HEK293 (cell line): ENCODE measurements around the gene EPHA4.

Experiments
- CTCF ChIA-PET: fragments of 350-600 bp; formaldehyde crosslinking; extraction: SDS; loops from one replicate; lab custom pipeline; 2021; ENCODE audit warnings: antibody characterized with exemption; lab: Yijun Ruan, JAX
- POLR2A ChIA-PET: fragments of 300-600 bp; formaldehyde crosslinking; extraction: SDS; loops from one replicate; lab custom pipeline; 2020; ENCODE audit warnings: antibody characterized with exemption, inconsistent platforms; lab: Yijun Ruan, JAX
- H3K27ac ChIP-seq: fragments of 200-500 bp; sonication (Bioruptor generic); 2 replicates; pipeline ENCODE4 v1.5.1; 2014; ENCODE audit warnings: low read depth, low read length, control low read depth, inconsistent platforms; ENCODE audit errors: extremely low read depth
- H3K36me3 ChIP-seq, 2 experiments: fragments of 200-500 bp in 1 of 2; sonication (Bioruptor generic) in 1 of 2; 1 replicate in 1 of 2; 2 replicates in 1 of 2; pipeline ENCODE4 v1.5.1; 2014 to 2017; ENCODE audit warnings: inconsistent platforms in 2 of 2, low read length in 2 of 2; ENCODE audit not compliant: control insufficient read depth in 2 of 2, insufficient read depth in 1 of 2
- H3K4me1 ChIP-seq: fragments of 200-500 bp; sonication (Bioruptor generic); 2 replicates; pipeline ENCODE4 v1.5.1; 2014; ENCODE audit warnings: mild to moderate bottlenecking, low read length, inconsistent platforms; ENCODE audit not compliant: control insufficient read depth, insufficient read depth
- H3K4me3 ChIP-seq: 2 replicates; pipeline ENCODE4 v1.5.1; 2011; ENCODE audit warnings: low read depth, mild to moderate bottlenecking, control low read depth, low read length, moderate library complexity
- H3K9me3 ChIP-seq: fragments of 200-500 bp; sonication (Bioruptor generic); 2 replicates; pipeline ENCODE4 v1.5.1; 2014; ENCODE audit warnings: low read depth, low read length, inconsistent platforms; ENCODE audit not compliant: control insufficient read depth, insufficient read depth
- HOXA7 ChIP-seq: sonication (generic); formaldehyde crosslinking; IDR thresholded peaks from 2 replicates; pipeline ENCODE4 v1.8.1; 2022; ENCODE audit warnings: missing genetic modification reagents, borderline replicate concordance
- SETDB1 ChIP-seq: IDR thresholded peaks from one replicate; pipeline ENCODE4 v1.6.1; 2017; ENCODE audit warnings: mild to moderate bottlenecking, low read length, moderate library complexity, mixed read lengths; ENCODE audit not compliant: insufficient read length
- WT1 ChIP-seq: fragments of 450-650 bp; formaldehyde crosslinking; IDR thresholded peaks from 2 replicates; pipeline ENCODE4 v1.5.1; 2016; ENCODE audit warnings: missing biosample characterization, missing genetic modification characterization
- ZBTB49 ChIP-seq: fragments of 450-650 bp; formaldehyde crosslinking; IDR thresholded peaks from 2 replicates; pipeline ENCODE4 v1.5.1; 2016; ENCODE audit warnings: missing biosample characterization, missing genetic modification characterization, low read depth
- ZFP41 ChIP-seq: fragments of 450-650 bp; formaldehyde crosslinking; IDR thresholded peaks from 2 replicates; pipeline ENCODE4 v1.5.1; 2016; ENCODE audit warnings: missing biosample characterization, missing genetic modification characterization, borderline replicate concordance
- ZNF16 ChIP-seq: fragments of 450-650 bp; formaldehyde crosslinking; IDR thresholded peaks from 2 replicates; pipeline ENCODE4 v1.5.1; 2016; ENCODE audit warnings: low read depth, missing biosample characterization, missing genetic modification characterization
- ZNF544 ChIP-seq: fragments of 450-650 bp; formaldehyde crosslinking; IDR thresholded peaks from 2 replicates; pipeline ENCODE4 v1.5.0; 2017; ENCODE audit warnings: missing biosample characterization, missing genetic modification characterization
- ZNF548 ChIP-seq: fragments of 450-650 bp; formaldehyde crosslinking; IDR thresholded peaks from 2 replicates; pipeline ENCODE4 v1.5.1; 2016; ENCODE audit warnings: missing biosample characterization, missing genetic modification characterization
- ZNF677 ChIP-seq: fragments of 450-650 bp; IDR thresholded peaks from 2 replicates; pipeline ENCODE4 v1.5.0; 2018; ENCODE audit warnings: missing biosample characterization, mild to moderate bottlenecking, missing genetic modification characterization, moderate library complexity
- ZNF830 ChIP-seq: fragments of 450-650 bp; IDR thresholded peaks from 2 replicates; pipeline ENCODE4 v1.5.0; 2018; ENCODE audit warnings: missing biosample characterization, missing genetic modification characterization, low read depth, mild to moderate bottlenecking, moderate library complexity
- ZSCAN16 ChIP-seq: fragments of 450-650 bp; formaldehyde crosslinking; IDR thresholded peaks from 2 replicates; pipeline ENCODE4 v1.5.1; 2016; ENCODE audit warnings: missing biosample characterization, missing genetic modification characterization
- ZXDB ChIP-seq: fragments of 450-650 bp; formaldehyde crosslinking; IDR thresholded peaks from 2 replicates; pipeline ENCODE4 v1.5.1; 2016; ENCODE audit warnings: missing biosample characterization, missing genetic modification characterization
- TF ChIP-seq, protein P1 (sequence below): fragments of 450-650 bp; formaldehyde crosslinking; IDR thresholded peaks from 2 replicates; pipeline ENCODE4 v1.5.1; 2016; ENCODE audit warnings: missing biosample characterization, missing genetic modification characterization
- TF ChIP-seq, protein P2 (sequence below): fragments of 450-650 bp; formaldehyde crosslinking; IDR thresholded peaks from 2 replicates; pipeline ENCODE4 v1.5.1; 2016; ENCODE audit warnings: missing biosample characterization, missing genetic modification characterization
- TF ChIP-seq, protein P3 (sequence below): fragments of 450-650 bp; IDR thresholded peaks from 2 replicates; pipeline ENCODE4 v1.5.1; 2018; ENCODE audit warnings: missing biosample characterization, mild to moderate bottlenecking, missing genetic modification characterization

EPHA4 gene

DNA sequence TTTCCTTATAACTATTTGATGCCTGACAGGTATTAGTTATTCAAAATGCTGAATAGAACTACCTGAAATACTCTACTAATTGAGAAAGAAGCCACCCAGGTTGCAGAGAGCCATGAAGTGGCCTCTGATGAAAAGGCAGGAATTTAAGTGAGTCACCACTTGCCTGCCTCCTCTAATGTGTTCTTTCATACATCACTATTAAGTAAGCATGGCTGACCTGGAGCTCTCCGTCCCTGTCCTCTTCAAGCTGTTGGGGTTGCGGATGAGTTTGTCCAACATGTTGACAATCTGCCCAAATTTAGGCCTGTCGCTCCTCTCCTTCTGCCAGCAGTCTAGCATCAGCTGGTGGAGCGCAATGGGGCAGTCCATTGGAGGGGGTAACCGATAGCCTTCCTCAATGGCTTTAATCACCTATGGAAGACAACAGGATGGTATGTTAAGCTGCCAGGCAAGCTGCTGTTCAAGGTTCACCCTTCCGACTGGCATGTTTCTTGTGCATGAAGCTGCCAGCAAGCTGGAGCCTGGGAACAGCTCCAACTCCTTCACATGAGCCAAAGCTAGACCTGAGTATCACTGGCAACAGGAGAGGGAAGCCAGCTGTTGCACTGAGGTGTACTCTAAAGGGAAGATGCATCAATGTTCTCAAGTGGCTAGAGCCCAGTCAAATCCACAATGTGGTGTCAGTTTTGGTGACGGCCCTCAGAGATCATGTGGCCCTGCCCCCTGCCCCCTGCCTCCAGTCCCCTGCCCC, 142.2 kb downstream of the EPHA4 start (continued):
- TF ChIP-seq, protein P1, sequence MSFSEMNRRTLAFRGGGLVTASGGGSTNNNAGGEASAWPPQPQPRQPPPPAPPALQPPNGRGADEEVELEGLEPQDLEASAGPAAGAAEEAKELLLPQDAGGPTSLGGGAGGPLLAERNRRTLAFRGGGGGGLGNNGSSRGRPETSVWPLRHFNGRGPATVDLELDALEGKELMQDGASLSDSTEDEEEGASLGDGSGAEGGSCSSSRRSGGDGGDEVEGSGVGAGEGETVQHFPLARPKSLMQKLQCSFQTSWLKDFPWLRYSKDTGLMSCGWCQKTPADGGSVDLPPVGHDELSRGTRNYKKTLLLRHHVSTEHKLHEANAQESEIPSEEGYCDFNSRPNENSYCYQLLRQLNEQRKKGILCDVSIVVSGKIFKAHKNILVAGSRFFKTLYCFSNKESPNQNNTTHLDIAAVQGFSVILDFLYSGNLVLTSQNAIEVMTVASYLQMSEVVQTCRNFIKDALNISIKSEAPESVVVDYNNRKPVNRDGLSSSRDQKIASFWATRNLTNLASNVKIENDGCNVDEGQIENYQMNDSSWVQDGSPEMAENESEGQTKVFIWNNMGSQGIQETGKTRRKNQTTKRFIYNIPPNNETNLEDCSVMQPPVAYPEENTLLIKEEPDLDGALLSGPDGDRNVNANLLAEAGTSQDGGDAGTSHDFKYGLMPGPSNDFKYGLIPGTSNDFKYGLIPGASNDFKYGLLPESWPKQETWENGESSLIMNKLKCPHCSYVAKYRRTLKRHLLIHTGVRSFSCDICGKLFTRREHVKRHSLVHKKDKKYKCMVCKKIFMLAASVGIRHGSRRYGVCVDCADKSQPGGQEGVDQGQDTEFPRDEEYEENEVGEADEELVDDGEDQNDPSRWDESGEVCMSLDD (tag by site-specific recombination): no peak

DNA sequence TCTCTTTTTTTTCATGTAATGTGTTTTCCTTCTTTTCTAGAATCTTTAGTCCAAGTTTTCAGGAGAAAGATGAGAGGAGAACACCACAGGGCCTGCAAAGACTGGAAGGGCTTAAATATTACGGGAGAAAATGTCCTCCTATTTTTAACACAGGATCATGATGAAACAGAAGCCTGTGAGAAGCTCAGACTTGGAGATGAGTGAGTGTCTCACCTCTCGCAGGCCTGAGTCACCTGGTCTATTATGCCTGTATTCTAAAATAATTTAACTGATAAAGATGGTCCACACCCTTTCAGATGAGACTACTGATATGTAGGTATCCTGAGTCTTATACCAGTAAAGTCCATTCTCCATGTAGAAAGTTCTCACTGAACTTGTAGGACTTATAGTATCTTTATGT, 143.2 kb downstream of the EPHA4 start:
- H3K36me3 ChIP-seq: peaks cover 29 to 78% of the 10 kb centered on the region in 2 experiments
- H3K9me3 ChIP-seq: no peaks in the 10 kb centered on the region
- ChIA-PET POLR2A (no interaction called here), CTCF (interaction anchor here (0.7 kb wide), 1 partner anchor 1517 kb away, joined by 3 read pairs; no protein-coding TSS in a partner anchor)
- TF ChIP-seq SETDB1 (no peak), ZNF544 (tag by site-specific recombination) (no peak), ZNF548 (tag by site-specific recombination) (no peak), ZFP41 (tag by site-specific recombination) (no peak), HOXA7 (CRISPR knock-in tag) (no peak), WT1 (tag by site-specific recombination) (no peak), ZSCAN16 (tag by site-specific recombination) (no peak), ZXDB (tag by site-specific recombination) (no peak), ZBTB49 (no peak), ZNF830 (tag by site-specific recombination) (no peak), ZNF16 (tag by site-specific recombination) (no peak), ZNF677 (tag by site-specific recombination) (no peak)
- TF ChIP-seq, protein P2, sequence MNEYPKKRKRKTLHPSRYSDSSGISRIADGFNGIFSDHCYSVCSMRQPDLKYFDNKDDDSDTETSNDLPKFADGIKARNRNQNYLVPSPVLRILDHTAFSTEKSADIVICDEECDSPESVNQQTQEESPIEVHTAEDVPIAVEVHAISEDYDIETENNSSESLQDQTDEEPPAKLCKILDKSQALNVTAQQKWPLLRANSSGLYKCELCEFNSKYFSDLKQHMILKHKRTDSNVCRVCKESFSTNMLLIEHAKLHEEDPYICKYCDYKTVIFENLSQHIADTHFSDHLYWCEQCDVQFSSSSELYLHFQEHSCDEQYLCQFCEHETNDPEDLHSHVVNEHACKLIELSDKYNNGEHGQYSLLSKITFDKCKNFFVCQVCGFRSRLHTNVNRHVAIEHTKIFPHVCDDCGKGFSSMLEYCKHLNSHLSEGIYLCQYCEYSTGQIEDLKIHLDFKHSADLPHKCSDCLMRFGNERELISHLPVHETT: no peak
- TF ChIP-seq, protein P3, sequence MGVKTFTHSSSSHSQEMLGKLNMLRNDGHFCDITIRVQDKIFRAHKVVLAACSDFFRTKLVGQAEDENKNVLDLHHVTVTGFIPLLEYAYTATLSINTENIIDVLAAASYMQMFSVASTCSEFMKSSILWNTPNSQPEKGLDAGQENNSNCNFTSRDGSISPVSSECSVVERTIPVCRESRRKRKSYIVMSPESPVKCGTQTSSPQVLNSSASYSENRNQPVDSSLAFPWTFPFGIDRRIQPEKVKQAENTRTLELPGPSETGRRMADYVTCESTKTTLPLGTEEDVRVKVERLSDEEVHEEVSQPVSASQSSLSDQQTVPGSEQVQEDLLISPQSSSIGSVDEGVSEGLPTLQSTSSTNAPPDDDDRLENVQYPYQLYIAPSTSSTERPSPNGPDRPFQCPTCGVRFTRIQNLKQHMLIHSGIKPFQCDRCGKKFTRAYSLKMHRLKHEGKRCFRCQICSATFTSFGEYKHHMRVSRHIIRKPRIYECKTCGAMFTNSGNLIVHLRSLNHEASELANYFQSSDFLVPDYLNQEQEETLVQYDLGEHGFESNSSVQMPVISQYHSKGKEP (tag by site-specific recombination): no peak
- TF ChIP-seq, protein P1 (tag by site-specific recombination): no peak
- no peak overlapping the region for H3K27ac ChIP-seq
- H3K4me3 ChIP-seq: no peak overlapping the region
- no peaks in the 10 kb centered on the region for H3K4me1 ChIP-seq
